Thoracic aorta (tissue), 2 donors: ENCODE measurements around the gene AIM2. TPM values are rescaled to one million over a fixed set of nuclear protein-coding genes. Genes with fewer than 3 reads are reported as not detected.
"Not testable (repeated sequence)": the region's sequence is repeated elsewhere in the genome, so short reads cannot be mapped to it uniquely, and the experiment has no call there.

Source experiments
- ATAC-seq: fragments of 150-250 bp; one replicate; pipeline ENCODE4 v1.8.0; 2017; ENCODE audit warnings: low read depth; ENCODE audit not compliant: insufficient number of reproducible peaks, low FRiP score
- DNase-seq: peaks from one replicate; pipeline ENCODE4 v3.0.0-alpha.2; 2020; ENCODE audit warnings: low spot score
- H3K27ac ChIP-seq, 2 donors: fragments of 200-600 bp; sonication (generic); 1 replicate in 1 of 2; 2 replicates in 1 of 2; pipeline ENCODE4 v1.5.1; 2016; ENCODE audit warnings: mild to moderate bottlenecking in 2 of 2, moderate library complexity in 2 of 2
- H3K27me3 ChIP-seq: fragments of 200-600 bp; sonication (generic); replicated peaks from 2 replicates; pipeline ENCODE4 v1.6.0; 2016; ENCODE audit warnings: mild to moderate bottlenecking; ENCODE audit not compliant: insufficient read depth
- H3K36me3 ChIP-seq: fragments of 200-600 bp; sonication (generic); one replicate; pipeline ENCODE4 v1.5.1; 2016
- H3K4me1 ChIP-seq, 2 donors: fragments of 200-600 bp; sonication (generic); 1 replicate in 1 of 2; 2 replicates in 1 of 2; pipeline versions ENCODE4 v1.5.1 to v1.6.0; 2016; ENCODE audit warnings: low read depth in 2 of 2, mild to moderate bottlenecking in 1 of 2; ENCODE audit not compliant: control insufficient read depth in 1 of 2
- H3K4me3 ChIP-seq: fragments of 200-600 bp; sonication (generic); 2 replicates; pipeline ENCODE4 v1.5.1; 2016; ENCODE audit warnings: mild to moderate bottlenecking
- H3K9me3 ChIP-seq: fragments of 200-600 bp; sonication (generic); 2 replicates; pipeline ENCODE4 v1.5.1; 2016
- CTCF ChIP-seq: fragments of 200-600 bp; sonication (generic); IDR thresholded peaks from one replicate; pipeline ENCODE4 v1.5.1; 2019; ENCODE audit warnings: antibody characterized with exemption
- total RNA-seq, 2 donors: library from RNA; depleted of rRNA; stranded (reverse); fragments of >200 nt; gene quantifications; one replicate each; pipeline versions ENCODE4 v1.1.0 to v1.2.3, GENCODE V29; 2016

Gene AIM2
- total RNA-seq, 2 donors from 2014 or later, result 1.1 to 3.4 TPM

- TF ChIP-seq CTCF, result no peak
- DNase-seq, result no peak
- H3K27ac ChIP-seq, result no peak overlapping the region
- H3K4me3 ChIP-seq, result no peak overlapping the region
- no peaks in the 10 kb centered on the region for H3K4me1 ChIP-seq
- no peaks in the 10 kb centered on the region for H3K27me3 ChIP-seq
- no peaks in the 10 kb centered on the region for H3K9me3 ChIP-seq
- no peaks in the 10 kb centered on the region for H3K36me3 ChIP-seq
- ATAC-seq, result no peak
Observed at GRCh38 chr1:159113596-159114433, 37.2 kb upstream of the AIM2 start.

- H3K36me3 ChIP-seq, H3K27me3 ChIP-seq, DNase-seq, H3K27ac ChIP-seq, H3K4me1 ChIP-seq, ATAC-seq, H3K4me3 ChIP-seq, H3K9me3 ChIP-seq: not testable (repeated sequence)
Observed at GRCh38 chr1:159103021-159103420, 26.5 kb upstream of the AIM2 start.

- Histone ChIP-seq H3K4me1 (no peaks in the 10 kb centered on the region), H3K4me3 (no peak overlapping the region), H3K27me3 (no peaks in the 10 kb centered on the region), H3K36me3 (no peaks in the 10 kb centered on the region), H3K9me3 (no peaks in the 10 kb centered on the region), H3K27ac (no peak overlapping the region)
- no peak for DNase-seq
- TF ChIP-seq CTCF, result no peak
- no peak for ATAC-seq
Observed at GRCh38 chr1:159100589-159100988, 24.0 kb upstream of the AIM2 start.

- no peak for TF ChIP-seq CTCF
- H3K27ac ChIP-seq, result no peak overlapping the region
- H3K27me3 ChIP-seq, result no peaks in the 10 kb centered on the region
- H3K4me1 ChIP-seq, result no peaks in the 10 kb centered on the region
- ATAC-seq (no peak), DNase-seq (no peak)
- no peaks in the 10 kb centered on the region for H3K9me3 ChIP-seq
- H3K4me3 ChIP-seq, result no peak overlapping the region
- H3K36me3 ChIP-seq, result no peaks in the 10 kb centered on the region
Observed at GRCh38 chr1:159098596-159098995, 22.0 kb upstream of the AIM2 start.

- Histone ChIP-seq H3K4me3 (no peak overlapping the region), H3K36me3 (no peaks in the 10 kb centered on the region), H3K4me1 (no peaks in the 10 kb centered on the region), H3K9me3 (no peaks in the 10 kb centered on the region), H3K27me3 (no peaks in the 10 kb centered on the region), H3K27ac (no peak overlapping the region)
- ATAC-seq, result no peak
- no peak for DNase-seq
- TF ChIP-seq CTCF, result no peak
Observed at GRCh38 chr1:159092036-159092760, 15.6 kb upstream of the AIM2 start.
